Vagina (tissue), 2 donors: ENCODE measurements around the gene SLC16A1.

Source experiments
- CTCF ChIP-seq, 3 experiments: fragments of 450-650 bp in 2 of 3; fragments of 200-600 bp in 1 of 3; sonication (generic) in 1 of 3; IDR thresholded peaks; one replicate each; pipeline ENCODE4 v1.5.1; 2017 to 2019; ENCODE audit warnings: antibody characterized with exemption in 3 of 3, mild to moderate bottlenecking in 2 of 3, moderate library complexity in 2 of 3
- POLR2A ChIP-seq, 2 donors: fragments of 450-650 bp; IDR thresholded peaks; one replicate each; pipeline ENCODE4 v1.6.1; 2017; ENCODE audit warnings: antibody characterized with exemption in 2 of 2, mild to moderate bottlenecking in 2 of 2, moderate library complexity in 2 of 2
- POLR2AphosphoS5 ChIP-seq, 2 donors: sonication (generic); formaldehyde crosslinking; IDR thresholded peaks; one replicate each; pipeline ENCODE4 v1.9.0; 2017; ENCODE audit warnings: antibody characterized with exemption in 2 of 2, mild to moderate bottlenecking in 2 of 2, low read depth in 1 of 2; ENCODE audit not compliant: insufficient read depth in 1 of 2

- no peak for TF ChIP-seq CTCF (IDR thresholded peaks at IDR 0.05)
- TF ChIP-seq POLR2AphosphoS5 (IDR thresholded peaks at IDR 0.05; ENCODE audit: insufficient read depth in 1 of 2, low read depth in 1 of 2) = no peak
- TF ChIP-seq POLR2A (IDR thresholded peaks at IDR 0.05) = no peak
Measured at GRCh38 chr1:112954945-112955772, 837 bp downstream of the SLC16A1 start.
